Natural killer cell treated with Interleukin-12 subunit alpha and Interleukin-12 subunit beta and Interleukin-15 and Interleukin-18, amount 100 ng/mL, for 72 hours (primary cell): ENCODE measurements around the gene METTL16. TPM values are rescaled to one million over a fixed set of nuclear protein-coding genes. Genes with fewer than 3 reads are reported as not detected.

ENCODE experiments used
- ATAC-seq, 2 donors: fragments of 150-1000 bp; cut with Tn5 transposase in 1 of 2; sonication (Bioruptor Pico), chemical (Tn5 transposase) in 1 of 2; 2 replicates each; pipeline ENCODE4 v1.10.0; 2021
- DNase-seq: peaks from one replicate; pipeline ENCODE4 v3.0.0; 2022; ENCODE audit warnings: low spot score
- H3K27ac Mint-ChIP-seq, 2 donors: 1 replicate in 1 of 2; 2 replicates in 1 of 2; pipeline ENCODE4 v1.8.0; 2022; ENCODE audit warnings: mixed read lengths in 2 of 2, mild to moderate bottlenecking in 1 of 2, moderate library complexity in 1 of 2
- H3K27me3 Mint-ChIP-seq, 2 donors: 1 replicate in 1 of 2; 2 replicates in 1 of 2; pipeline ENCODE4 v1.8.0; 2022; ENCODE audit warnings: mixed read lengths in 2 of 2
- H3K36me3 Mint-ChIP-seq: one replicate; pipeline ENCODE4 v1.8.0; 2022; ENCODE audit warnings: mixed read lengths
- H3K4me1 Mint-ChIP-seq, 2 donors: 1 replicate in 1 of 2; 2 replicates in 1 of 2; pipeline ENCODE4 v1.8.0; 2022; ENCODE audit warnings: low read depth in 2 of 2, mixed read lengths in 2 of 2, mild to moderate bottlenecking in 1 of 2
- H3K4me3 Mint-ChIP-seq: one replicate; pipeline ENCODE4 v1.8.0; 2022; ENCODE audit warnings: mixed read lengths
- H3K9me3 Mint-ChIP-seq: 2 replicates; pipeline ENCODE4 v1.8.0; 2022; ENCODE audit warnings: mixed read lengths
- total RNA-seq, 2 donors: library from RNA; stranded (reverse); gene quantifications; one replicate each; pipeline ENCODE4 v1.2.3, GENCODE V29; 2022

METTL16 gene
- total RNA-seq, 2 donors from 2014 or later: 29.7 to 53.8 TPM

- DNase-seq (no peak), ATAC-seq (no peak)
- Mint-ChIP-seq H3K9me3 (no peaks in the 10 kb centered on the region), H3K36me3 (no peaks in the 10 kb centered on the region), H3K27me3 (no peaks in the 10 kb centered on the region), H3K27ac (peak overlapping the region; percentile 49 to 77), H3K4me1 (peaks cover 25% of the 10 kb centered on the region in 2 donors), H3K4me3 (no peak overlapping the region)
These were observed 123.5 kb downstream of the METTL16 start for GRCh38 chr17:2388020-2388682.

GRCh38 chr17:2387086-2388019, 124.3 kb downstream of the METTL16 start:
- Mint-ChIP-seq H3K4me3 (no peak overlapping the region), H3K4me1 (peaks cover 24% of the 10 kb centered on the region in 2 donors), H3K27me3 (no peaks in the 10 kb centered on the region), H3K27ac (peak overlapping the region in 1 of 2 donors; percentile 77), H3K36me3 (no peaks in the 10 kb centered on the region), H3K9me3 (no peaks in the 10 kb centered on the region)
- ATAC-seq: no peak
- DNase-seq: no peak

DNA sequence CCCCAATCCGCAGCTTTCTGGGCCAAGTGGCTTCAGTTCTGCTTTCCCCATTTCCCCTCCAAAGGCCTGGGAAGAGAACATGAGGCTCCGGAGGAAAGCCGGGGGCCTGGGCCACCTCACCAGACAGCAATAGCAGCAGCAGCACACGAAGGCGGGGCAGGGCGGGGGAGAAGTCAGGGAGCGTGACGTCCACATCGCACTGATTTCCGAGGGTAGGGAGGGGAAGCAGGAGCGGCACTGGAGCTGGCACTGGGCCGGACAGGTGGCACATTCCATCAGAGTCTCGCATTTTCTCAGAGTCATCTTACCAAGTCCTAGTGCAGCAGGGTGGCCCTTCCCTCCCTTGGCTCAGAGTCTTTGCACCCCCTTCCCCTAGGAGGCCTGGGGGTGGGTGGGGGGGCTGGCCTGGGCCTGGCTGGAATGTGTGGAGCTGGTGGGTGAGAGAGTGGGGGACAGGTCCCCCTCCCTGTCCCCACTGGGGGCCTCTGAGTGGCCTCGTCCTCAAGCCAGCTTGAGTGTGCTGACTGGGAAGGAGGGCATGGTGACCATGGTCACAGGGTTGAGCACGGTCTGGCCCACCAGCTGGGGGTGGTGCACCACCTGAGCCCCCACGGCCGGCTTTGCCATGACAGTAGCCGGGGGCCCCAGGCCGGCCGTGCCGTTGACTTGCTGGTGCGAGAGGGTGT, 125.1 kb downstream of the METTL16 start:
- Mint-ChIP-seq H3K27me3 (no peaks in the 10 kb centered on the region), H3K4me1 (peaks cover 15% of the 10 kb centered on the region in 2 donors), H3K36me3 (no peaks in the 10 kb centered on the region), H3K4me3 (no peak overlapping the region), H3K9me3 (no peaks in the 10 kb centered on the region), H3K27ac (no peak overlapping the region)
- ATAC-seq (no peak), DNase-seq (no peak)

DNA sequence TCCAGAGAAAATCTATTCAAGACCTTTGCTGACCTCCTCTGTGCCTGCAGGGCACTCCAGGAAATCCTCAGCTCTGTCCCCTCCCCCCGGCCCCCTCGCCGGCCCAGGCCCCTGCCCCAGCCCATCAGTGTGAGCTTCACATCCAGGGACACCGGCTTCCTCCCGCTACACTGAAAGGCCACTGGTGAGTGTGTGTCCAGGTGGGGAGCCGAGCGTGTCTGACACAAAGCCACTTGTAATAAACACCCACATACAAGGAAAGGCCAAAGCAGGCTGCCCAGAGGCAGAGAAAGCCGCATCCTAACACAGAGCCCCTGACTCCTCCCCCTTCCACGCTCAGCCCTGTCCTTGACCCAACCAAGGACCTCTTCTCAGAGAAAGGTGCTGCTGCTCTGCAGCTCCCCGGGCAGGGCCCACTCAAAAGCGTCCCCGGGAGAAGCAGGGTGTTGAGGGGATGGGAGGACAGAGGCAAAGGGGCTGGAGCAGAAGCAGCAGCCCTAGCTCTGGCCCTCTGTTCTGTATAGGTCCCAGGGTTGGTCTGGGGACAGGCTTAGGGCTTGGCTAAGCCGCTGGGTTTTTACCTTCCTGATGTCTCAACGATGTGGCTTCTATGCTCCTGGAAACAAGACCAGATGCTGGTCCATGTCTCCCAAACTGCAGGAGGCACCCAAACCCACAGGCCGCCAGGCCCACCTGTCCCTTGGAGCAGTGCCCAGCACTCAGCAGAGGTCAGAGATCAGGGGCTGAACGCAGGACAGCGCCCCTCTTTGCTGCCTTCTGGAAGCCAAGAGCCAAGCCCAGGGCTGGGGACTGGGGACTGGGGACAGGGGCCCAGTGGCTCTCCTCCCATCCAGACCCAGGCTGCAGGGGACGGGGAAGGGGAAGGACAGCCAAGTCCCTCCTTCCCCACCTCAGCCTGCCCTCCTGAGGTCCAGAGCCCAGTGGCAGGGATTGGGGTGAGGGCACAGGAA, 126.2 kb downstream of the METTL16 start:
- Mint-ChIP-seq H3K27me3 (no peaks in the 10 kb centered on the region), H3K27ac (no peak overlapping the region), H3K36me3 (no peaks in the 10 kb centered on the region), H3K4me3 (no peak overlapping the region), H3K4me1 (peaks cover 12 to 13% of the 10 kb centered on the region in 2 donors), H3K9me3 (no peaks in the 10 kb centered on the region)
- ATAC-seq (no peak), DNase-seq (no peak)

DNA sequence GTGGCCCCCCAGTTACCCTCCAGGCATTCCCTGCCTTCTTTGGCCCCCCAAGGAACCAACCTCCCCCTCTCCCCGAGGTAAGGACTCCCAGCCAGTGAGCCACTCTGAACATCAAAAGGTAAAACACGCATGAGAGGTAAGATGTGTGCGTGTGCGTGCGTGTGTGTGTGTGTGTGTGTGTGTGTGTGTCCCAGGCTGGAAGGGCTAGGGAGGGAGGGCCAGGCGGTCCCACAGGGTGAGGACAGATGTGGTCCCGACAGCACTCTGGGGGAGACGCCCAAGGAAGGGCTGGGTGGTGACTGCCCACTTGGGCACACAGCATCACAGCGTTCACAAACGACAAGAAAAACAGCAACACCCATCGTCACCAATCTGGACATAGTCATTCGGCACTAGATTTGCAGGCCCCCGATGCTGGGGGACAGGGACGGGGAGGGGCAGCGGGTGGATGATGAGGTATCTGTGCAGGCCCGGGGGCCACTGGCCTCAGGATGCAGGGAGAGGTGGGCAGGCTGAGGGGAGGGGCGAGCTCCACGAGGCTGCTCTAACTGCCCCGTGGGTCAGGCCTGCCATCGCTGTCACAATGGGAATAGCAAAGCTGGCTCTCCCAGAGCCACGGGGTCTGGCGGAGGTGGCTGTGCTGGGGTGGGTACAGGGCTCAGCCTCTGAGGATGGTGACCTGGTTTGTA, 127.1 kb downstream of the METTL16 start:
- DNase-seq: no peak
- Mint-ChIP-seq H3K4me3 (no peak overlapping the region), H3K27ac (no peak overlapping the region), H3K36me3 (no peaks in the 10 kb centered on the region), H3K9me3 (no peaks in the 10 kb centered on the region), H3K4me1 (peaks cover 12 to 13% of the 10 kb centered on the region in 2 donors), H3K27me3 (no peaks in the 10 kb centered on the region)
- no peak for ATAC-seq

- H3K9me3 Mint-ChIP-seq: no peaks in the 10 kb centered on the region
- peaks cover 7 to 8% of the 10 kb centered on the region in 2 donors for H3K4me1 Mint-ChIP-seq
- DNase-seq (no peak), ATAC-seq (no peak)
- no peaks in the 10 kb centered on the region for H3K27me3 Mint-ChIP-seq
- H3K4me3 Mint-ChIP-seq: no peak overlapping the region
- no peaks in the 10 kb centered on the region for H3K36me3 Mint-ChIP-seq
- H3K27ac Mint-ChIP-seq: peak overlapping the region in 1 of 2 donors; percentile 23
These were observed 128.0 kb downstream of the METTL16 start for GRCh38 chr17:2383628-2384167.

- H3K27ac Mint-ChIP-seq: no peak overlapping the region
- H3K36me3 Mint-ChIP-seq: no peaks in the 10 kb centered on the region
- H3K9me3 Mint-ChIP-seq: no peaks in the 10 kb centered on the region
- no peak overlapping the region for H3K4me3 Mint-ChIP-seq
- DNase-seq (no peak), ATAC-seq (no peak)
- H3K27me3 Mint-ChIP-seq: no peaks in the 10 kb centered on the region
- no peaks in the 10 kb centered on the region for H3K4me1 Mint-ChIP-seq
These were observed 130.6 kb downstream of the METTL16 start for GRCh38 chr17:2380950-2381649.

- no peaks in the 10 kb centered on the region for H3K36me3 Mint-ChIP-seq
- no peak overlapping the region for H3K4me3 Mint-ChIP-seq
- no peaks in the 10 kb centered on the region for H3K9me3 Mint-ChIP-seq
- no peaks in the 10 kb centered on the region for H3K27me3 Mint-ChIP-seq
- DNase-seq: no peak
- ATAC-seq: no peak
- H3K27ac Mint-ChIP-seq: no peak overlapping the region
- H3K4me1 Mint-ChIP-seq: no peaks in the 10 kb centered on the region
These were observed 131.3 kb downstream of the METTL16 start for GRCh38 chr17:2380226-2380922.

DNA sequence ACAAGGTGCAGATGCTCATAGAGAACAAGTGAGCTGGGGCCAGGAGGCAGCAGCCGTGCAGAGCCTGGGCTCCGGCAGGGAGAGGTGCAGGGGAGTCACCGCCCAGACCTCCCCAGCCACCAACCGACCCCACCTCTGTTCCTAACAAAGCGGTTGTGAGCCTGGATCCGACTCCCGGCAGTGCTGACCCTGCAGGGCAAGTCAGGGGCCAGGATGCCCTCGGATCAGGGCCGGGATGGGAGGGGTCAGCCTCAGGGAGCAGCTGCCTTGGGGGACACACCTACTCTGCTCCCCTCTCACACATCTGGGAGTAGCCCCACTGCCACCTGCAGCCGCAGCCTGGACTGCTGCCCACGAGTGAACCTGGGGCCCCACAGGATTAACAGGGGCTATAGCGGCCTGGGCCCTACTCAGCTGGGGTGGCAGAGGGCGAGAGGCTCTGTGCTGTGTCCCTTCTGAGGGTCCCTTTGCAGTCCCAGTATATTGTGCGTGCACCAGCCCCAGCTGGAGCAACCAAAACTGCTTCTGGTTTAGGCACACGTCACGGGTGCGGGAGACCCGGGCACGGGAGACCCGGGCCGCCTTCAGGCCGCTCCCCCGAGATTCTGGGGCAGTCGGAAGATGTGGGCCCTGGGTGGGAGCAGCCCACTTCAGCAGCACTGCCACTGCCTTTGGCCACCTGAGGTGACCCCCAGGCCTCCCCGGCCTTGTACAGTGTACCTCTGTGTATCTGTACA, 132.0 kb downstream of the METTL16 start:
- Mint-ChIP-seq H3K36me3 (no peaks in the 10 kb centered on the region), H3K27me3 (no peaks in the 10 kb centered on the region), H3K9me3 (no peaks in the 10 kb centered on the region), H3K4me1 (no peaks in the 10 kb centered on the region), H3K4me3 (no peak overlapping the region), H3K27ac (no peak overlapping the region)
- ATAC-seq (no peak), DNase-seq (no peak)

- H3K27me3 Mint-ChIP-seq: no peaks in the 10 kb centered on the region
- DNase-seq: no peak
- no peaks in the 10 kb centered on the region for H3K4me1 Mint-ChIP-seq
- H3K9me3 Mint-ChIP-seq: no peaks in the 10 kb centered on the region
- H3K36me3 Mint-ChIP-seq: no peaks in the 10 kb centered on the region
- no peak overlapping the region for H3K27ac Mint-ChIP-seq
- no peak for ATAC-seq
- no peak overlapping the region for H3K4me3 Mint-ChIP-seq
These were observed 132.8 kb downstream of the METTL16 start for GRCh38 chr17:2378905-2379304.

DNA sequence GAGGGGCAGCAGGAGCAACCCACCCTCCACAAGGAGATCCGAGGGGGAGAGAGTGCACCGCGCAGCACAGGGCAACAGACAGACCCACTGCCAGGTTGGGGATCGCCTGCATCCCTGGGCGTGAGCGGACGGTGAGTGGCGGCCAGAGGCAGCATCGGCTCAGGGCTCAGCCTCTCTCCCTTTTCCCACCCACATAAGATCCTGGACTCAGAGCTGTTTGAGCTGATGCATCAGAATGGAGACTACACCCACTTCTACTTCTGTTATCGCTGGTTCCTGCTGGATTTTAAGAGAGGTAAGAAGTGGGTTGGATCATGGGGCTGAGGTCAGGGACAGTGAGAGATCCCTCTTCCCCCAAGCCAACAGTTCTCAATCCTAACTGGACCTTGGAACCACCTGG, 134.0 kb downstream of the METTL16 start:
- Mint-ChIP-seq H3K4me1 (no peaks in the 10 kb centered on the region), H3K9me3 (no peaks in the 10 kb centered on the region), H3K27me3 (no peaks in the 10 kb centered on the region), H3K27ac (no peak overlapping the region), H3K36me3 (no peaks in the 10 kb centered on the region), H3K4me3 (no peak overlapping the region)
- DNase-seq: no peak
- ATAC-seq: no peak
